ENCODE data around the gene UBR3.

The UBR3 gene

GRCh38 chr2:170014769-170015168 lies 187.5 kb downstream of the UBR3 start:
- no peaks in the 10 kb centered on the region for H3K4me1 ChIP-seq (ENCODE audit: control insufficient read depth, insufficient read depth, low read length)
- no peaks in the 10 kb centered on the region for H3K9me3 ChIP-seq (ENCODE audit: control insufficient read depth, low read length)
- no peak overlapping the region for H3K27ac ChIP-seq (ENCODE audit: insufficient read depth, low read depth, low read length, poor library complexity, severe bottlenecking)
- 100% methylated on average over 1 of the region's 1 CpG; no CpG with 5 or more reads in 1 of the 2 experiments for WGBS, 2 experiments
- no peak overlapping the region for H3K4me3 ChIP-seq (ENCODE audit: insufficient read depth, low read depth, low read length)
- H3K36me3 ChIP-seq (ENCODE audit: control insufficient read depth, insufficient read depth, low read length), result no peaks in the 10 kb centered on the region
- no peaks in the 10 kb centered on the region for H3K27me3 ChIP-seq (ENCODE audit: control insufficient read depth, insufficient read depth, low read length, poor library complexity, severe bottlenecking)

GRCh38 chr2:170017860-170018532 lies 190.7 kb downstream of the UBR3 start:
- no peaks in the 10 kb centered on the region for H3K36me3 ChIP-seq (ENCODE audit: control insufficient read depth, insufficient read depth, low read length)
- no peak overlapping the region for H3K27ac ChIP-seq (ENCODE audit: insufficient read depth, low read depth, low read length, poor library complexity, severe bottlenecking)
- no peaks in the 10 kb centered on the region for H3K4me1 ChIP-seq (ENCODE audit: control insufficient read depth, insufficient read depth, low read length)
- H3K9me3 ChIP-seq (ENCODE audit: control insufficient read depth, low read length), result no peaks in the 10 kb centered on the region
- 94 to 96% methylated on average over 3 to 4 of the region's 4 CpGs for WGBS, 2 experiments
- no peaks in the 10 kb centered on the region for H3K27me3 ChIP-seq (ENCODE audit: control insufficient read depth, insufficient read depth, low read length, poor library complexity, severe bottlenecking)
- no peak overlapping the region for H3K4me3 ChIP-seq (ENCODE audit: insufficient read depth, low read depth, low read length)

GRCh38 chr2:170019060-170019805 lies 192.0 kb downstream of the UBR3 start:
- H3K27ac ChIP-seq (ENCODE audit: insufficient read depth, low read depth, low read length, poor library complexity, severe bottlenecking), result no peak overlapping the region
- 92 to 94% methylated on average over 5 of the region's 5 CpGs for WGBS, 2 experiments

GRCh38 chr2:170020777-170021176 lies 193.5 kb downstream of the UBR3 start:
- Histone ChIP-seq H3K27ac (ENCODE audit: insufficient read depth, low read depth, low read length, poor library complexity, severe bottlenecking) (no peak overlapping the region), H3K27me3 (ENCODE audit: control insufficient read depth, insufficient read depth, low read length, poor library complexity, severe bottlenecking) (no peaks in the 10 kb centered on the region), H3K4me3 (ENCODE audit: insufficient read depth, low read depth, low read length) (no peak overlapping the region), H3K9me3 (ENCODE audit: control insufficient read depth, low read length) (no peaks in the 10 kb centered on the region), H3K4me1 (ENCODE audit: control insufficient read depth, insufficient read depth, low read length) (no peaks in the 10 kb centered on the region), H3K36me3 (ENCODE audit: control insufficient read depth, insufficient read depth, low read length) (no peaks in the 10 kb centered on the region)
- 88 to 100% methylated on average over 1 of the region's 1 CpG for WGBS, 2 experiments

More at GRCh38 chr2:170019060-170019805, 192.0 kb downstream of the UBR3 start:
- no peaks in the 10 kb centered on the region for H3K9me3 ChIP-seq (ENCODE audit: control insufficient read depth, low read length)
- no peak overlapping the region for H3K4me3 ChIP-seq (ENCODE audit: insufficient read depth, low read depth, low read length)
- H3K27me3 ChIP-seq (ENCODE audit: control insufficient read depth, insufficient read depth, low read length, poor library complexity, severe bottlenecking), result no peaks in the 10 kb centered on the region
- H3K36me3 ChIP-seq (ENCODE audit: control insufficient read depth, insufficient read depth, low read length), result no peaks in the 10 kb centered on the region
- H3K4me1 ChIP-seq (ENCODE audit: control insufficient read depth, insufficient read depth, low read length), result no peaks in the 10 kb centered on the region

- no peaks in the 10 kb centered on the region for H3K4me1 ChIP-seq (ENCODE audit: control insufficient read depth, insufficient read depth, low read length)
- H3K9me3 ChIP-seq (ENCODE audit: control insufficient read depth, low read length), result no peaks in the 10 kb centered on the region
- no peaks in the 10 kb centered on the region for H3K36me3 ChIP-seq (ENCODE audit: control insufficient read depth, insufficient read depth, low read length)
- no peak overlapping the region for H3K27ac ChIP-seq (ENCODE audit: insufficient read depth, low read depth, low read length, poor library complexity, severe bottlenecking)
- no peaks in the 10 kb centered on the region for H3K27me3 ChIP-seq (ENCODE audit: control insufficient read depth, insufficient read depth, low read length, poor library complexity, severe bottlenecking)
- no peak overlapping the region for H3K4me3 ChIP-seq (ENCODE audit: insufficient read depth, low read depth, low read length)
Measured at GRCh38 chr2:170022692-170023091, 195.4 kb downstream of the UBR3 start.

GRCh38 chr2:170024721-170025120 lies 197.5 kb downstream of the UBR3 start:
- Histone ChIP-seq H3K4me3 (ENCODE audit: insufficient read depth, low read depth, low read length) (no peak overlapping the region), H3K36me3 (ENCODE audit: control insufficient read depth, insufficient read depth, low read length) (no peaks in the 10 kb centered on the region), H3K4me1 (ENCODE audit: control insufficient read depth, insufficient read depth, low read length) (no peaks in the 10 kb centered on the region), H3K9me3 (ENCODE audit: control insufficient read depth, low read length) (no peaks in the 10 kb centered on the region), H3K27ac (ENCODE audit: insufficient read depth, low read depth, low read length, poor library complexity, severe bottlenecking) (no peak overlapping the region), H3K27me3 (ENCODE audit: control insufficient read depth, insufficient read depth, low read length, poor library complexity, severe bottlenecking) (no peaks in the 10 kb centered on the region)
- 97 to 100% methylated on average over 1 of the region's 1 CpG for WGBS, 2 experiments

- H3K4me3 ChIP-seq (ENCODE audit: insufficient read depth, low read depth, low read length), result no peak overlapping the region
- H3K36me3 ChIP-seq (ENCODE audit: control insufficient read depth, insufficient read depth, low read length), result no peaks in the 10 kb centered on the region
- no peaks in the 10 kb centered on the region for H3K9me3 ChIP-seq (ENCODE audit: control insufficient read depth, low read length)
- no peaks in the 10 kb centered on the region for H3K4me1 ChIP-seq (ENCODE audit: control insufficient read depth, insufficient read depth, low read length)
- 93 to 94% methylated on average over 2 of the region's 2 CpGs for WGBS, 2 experiments
- H3K27ac ChIP-seq (ENCODE audit: insufficient read depth, low read depth, low read length, poor library complexity, severe bottlenecking), result no peak overlapping the region
- no peaks in the 10 kb centered on the region for H3K27me3 ChIP-seq (ENCODE audit: control insufficient read depth, insufficient read depth, low read length, poor library complexity, severe bottlenecking)
Measured at GRCh38 chr2:170025223-170025622, 198.0 kb downstream of the UBR3 start.

GRCh38 chr2:170026361-170026760 lies 199.1 kb downstream of the UBR3 start:
- Histone ChIP-seq H3K36me3 (ENCODE audit: control insufficient read depth, insufficient read depth, low read length) (no peaks in the 10 kb centered on the region), H3K4me3 (ENCODE audit: insufficient read depth, low read depth, low read length) (no peak overlapping the region), H3K9me3 (ENCODE audit: control insufficient read depth, low read length) (no peaks in the 10 kb centered on the region), H3K27me3 (ENCODE audit: control insufficient read depth, insufficient read depth, low read length, poor library complexity, severe bottlenecking) (no peaks in the 10 kb centered on the region), H3K4me1 (ENCODE audit: control insufficient read depth, insufficient read depth, low read length) (no peaks in the 10 kb centered on the region), H3K27ac (ENCODE audit: insufficient read depth, low read depth, low read length, poor library complexity, severe bottlenecking) (no peak overlapping the region)
- WGBS, 2 experiments, result 88% methylated on average over 1 of the region's 1 CpG; no CpG with 5 or more reads in 1 of the 2 experiments

- Histone ChIP-seq H3K9me3 (ENCODE audit: control insufficient read depth, low read length) (no peaks in the 10 kb centered on the region), H3K27me3 (ENCODE audit: control insufficient read depth, insufficient read depth, low read length, poor library complexity, severe bottlenecking) (no peaks in the 10 kb centered on the region), H3K4me1 (ENCODE audit: control insufficient read depth, insufficient read depth, low read length) (no peaks in the 10 kb centered on the region), H3K36me3 (ENCODE audit: control insufficient read depth, insufficient read depth, low read length) (no peaks in the 10 kb centered on the region), H3K27ac (ENCODE audit: insufficient read depth, low read depth, low read length, poor library complexity, severe bottlenecking) (no peak overlapping the region), H3K4me3 (ENCODE audit: insufficient read depth, low read depth, low read length) (no peak overlapping the region)
Measured at GRCh38 chr2:170029551-170029950, 202.3 kb downstream of the UBR3 start.

GRCh38 chr2:170030040-170030439 lies 202.8 kb downstream of the UBR3 start:
- no peak overlapping the region for H3K27ac ChIP-seq (ENCODE audit: insufficient read depth, low read depth, low read length, poor library complexity, severe bottlenecking)
- no peaks in the 10 kb centered on the region for H3K4me1 ChIP-seq (ENCODE audit: control insufficient read depth, insufficient read depth, low read length)
- 92 to 100% methylated on average over 2 of the region's 2 CpGs for WGBS, 2 experiments
- H3K36me3 ChIP-seq (ENCODE audit: control insufficient read depth, insufficient read depth, low read length), result no peaks in the 10 kb centered on the region
- H3K27me3 ChIP-seq (ENCODE audit: control insufficient read depth, insufficient read depth, low read length, poor library complexity, severe bottlenecking), result no peaks in the 10 kb centered on the region
- no peak overlapping the region for H3K4me3 ChIP-seq (ENCODE audit: insufficient read depth, low read depth, low read length)
- H3K9me3 ChIP-seq (ENCODE audit: control insufficient read depth, low read length), result no peaks in the 10 kb centered on the region

Data from ectodermal cell (in vitro differentiated cells).